GM19324 (cell line): ENCODE results near the gene DNAAF3.
"Not testable (repeated sequence)": the region's sequence is repeated elsewhere in the genome, so short reads cannot be mapped to it uniquely, and the experiment has no call there.

Experiments
- ATAC-seq: cut with Tn5 transposase; IDR thresholded peaks from one replicate; pipeline ENCODE4 v1.9.1; 2021; ENCODE audit warnings: mild to moderate bottlenecking, moderate library complexity; ENCODE audit not compliant: unreplicated experiment, low FRiP score

DNAAF3 gene

DNA sequence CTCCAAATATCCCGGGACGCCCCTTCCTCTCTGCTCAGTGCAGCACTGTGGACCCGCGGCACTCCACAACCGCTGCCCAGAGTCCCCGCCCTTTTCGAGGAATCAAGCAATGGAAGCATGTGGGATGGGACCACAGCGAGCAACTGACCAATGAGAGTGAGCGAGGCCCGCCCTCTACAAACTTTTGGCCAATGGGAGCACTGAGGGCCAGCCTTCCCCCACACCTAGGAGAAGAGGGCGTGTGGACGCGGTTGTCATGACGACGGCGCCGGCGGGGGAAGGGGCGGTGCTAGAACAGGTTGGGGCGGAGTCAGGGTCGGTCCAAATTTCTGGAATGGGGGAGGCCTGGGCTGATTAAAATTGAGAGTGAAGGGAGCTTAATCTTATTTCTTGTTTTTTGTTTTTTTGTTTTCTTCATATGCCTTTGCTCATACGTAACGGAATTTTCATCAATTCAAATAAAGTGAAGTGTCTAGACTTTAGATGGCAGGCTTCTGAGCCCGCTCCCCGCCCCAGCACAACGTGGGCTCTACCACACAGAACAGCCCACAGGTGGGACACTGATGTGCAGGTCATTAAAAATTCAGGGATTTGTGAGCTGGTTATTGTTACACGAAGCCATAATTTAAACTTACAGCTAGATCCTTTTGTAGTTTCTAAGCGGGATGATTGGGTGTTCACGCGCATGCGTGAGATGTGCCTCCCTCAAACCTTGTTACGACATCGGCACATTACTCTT is at the start of gene DNAAF3:
TSS of gene DNAAF3 (minus strand) at position 84 of the 739 bp plus-strand sequence. CDS start 200 bp downstream, outside the sequence.
- no peak for ATAC-seq

- ATAC-seq: no peak
Measured at GRCh38 chr19:55213547-55213946, 47.1 kb upstream of the DNAAF3 start.

DNA sequence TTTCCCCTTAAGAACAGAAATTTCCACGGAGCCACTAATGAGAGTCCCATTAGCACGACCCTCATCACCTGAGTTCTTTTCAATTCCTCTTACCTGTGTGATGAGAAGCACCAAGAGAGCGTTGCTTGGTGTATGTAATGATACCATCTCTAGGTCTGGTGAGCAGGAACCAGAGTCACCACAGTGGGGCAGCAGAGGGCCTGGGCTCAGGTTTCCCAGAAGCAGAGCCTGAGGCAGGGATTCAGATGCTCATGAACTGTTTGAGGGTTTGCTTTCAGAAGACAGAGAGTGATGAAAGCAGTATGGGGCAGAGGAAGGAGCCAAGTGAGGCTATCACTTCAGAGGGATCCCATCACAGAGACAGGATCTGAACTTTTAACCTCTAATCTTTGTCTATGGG is 46.0 kb upstream of the DNAAF3 start:
- ATAC-seq: no peak

- no peak for ATAC-seq
Measured at GRCh38 chr19:55209693-55210472, 43.5 kb upstream of the DNAAF3 start.

GRCh38 chr19:55208880-55209692 is 42.7 kb upstream of the DNAAF3 start, which contains the start of gene PTPRH:
TSS of gene PTPRH (minus strand) at chr19:55209501. CDS start at chr19:55209433, 68 bp downstream.
- no peak for ATAC-seq

DNA sequence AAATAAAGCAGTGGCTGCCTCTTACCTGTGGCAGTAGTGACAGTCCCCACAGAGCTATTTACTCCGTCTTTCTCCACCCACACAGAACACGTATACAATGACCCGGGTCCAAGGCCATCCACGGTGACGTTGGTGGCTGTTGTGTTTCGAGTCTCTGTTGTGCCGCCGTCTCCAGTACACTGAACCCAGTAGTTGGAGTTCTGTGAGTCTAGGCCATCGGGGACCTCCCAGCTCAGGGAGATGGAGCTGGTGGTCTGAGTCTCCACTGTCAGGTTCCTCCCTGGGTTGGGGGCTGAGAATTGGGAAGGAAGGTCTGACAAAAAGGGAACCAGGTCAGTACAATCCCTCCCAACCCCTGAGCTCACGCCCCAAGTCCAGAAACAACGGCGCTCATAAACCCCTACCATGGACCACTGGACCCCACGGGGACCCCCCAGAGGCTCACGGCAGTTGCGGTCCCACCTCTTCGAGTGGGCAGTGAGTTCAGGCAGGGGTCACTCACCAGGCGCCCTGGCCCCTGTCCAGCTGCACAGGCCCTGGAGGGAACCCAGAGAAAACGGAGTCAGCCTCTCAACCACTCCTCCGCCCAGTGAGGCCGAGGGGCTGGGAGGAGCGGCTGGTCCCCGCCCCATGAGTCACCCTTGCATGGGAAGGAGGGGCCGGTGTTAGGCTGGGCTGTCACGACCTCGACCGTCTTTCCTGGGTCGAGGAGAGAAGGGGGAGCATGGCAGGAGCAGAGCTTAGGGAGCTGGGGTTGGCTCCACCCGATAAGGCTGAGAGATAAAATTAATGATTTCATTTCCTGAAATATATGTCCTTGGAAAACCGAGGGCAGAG is 40.5 kb upstream of the DNAAF3 start:
- ATAC-seq: no peak

GRCh38 chr19:55202199-55202598 is 35.8 kb upstream of the DNAAF3 start:
- ATAC-seq: not testable (repeated sequence)

DNA sequence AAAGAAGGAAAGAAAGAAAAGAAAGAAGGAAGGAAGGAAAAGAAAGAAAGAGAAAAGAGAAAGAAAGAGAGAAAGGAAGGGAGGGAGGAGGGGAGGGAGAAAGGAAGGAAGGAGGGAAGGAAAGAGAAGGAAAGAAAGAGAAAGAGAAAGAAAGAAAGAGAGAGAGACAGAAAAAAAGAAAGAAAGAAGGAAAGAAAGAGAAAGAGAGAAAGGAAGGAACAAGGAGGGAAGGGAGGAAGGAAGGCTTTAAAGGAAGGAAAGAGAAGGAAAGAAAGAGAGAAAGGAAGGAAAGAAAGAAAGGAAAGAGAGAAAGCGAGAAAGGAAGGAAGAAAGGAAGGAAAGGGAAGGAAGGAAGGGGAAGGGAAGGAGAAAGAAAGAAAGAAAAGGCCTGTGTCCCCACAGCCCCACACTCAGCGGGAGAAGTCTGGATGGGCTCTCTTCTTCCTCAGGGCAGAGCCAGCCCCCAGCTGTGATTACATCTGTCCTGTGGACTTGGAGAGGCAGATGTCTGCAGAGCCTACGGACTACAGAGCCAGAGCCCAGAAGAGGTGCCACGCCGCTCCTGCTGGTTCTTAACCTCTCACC is 33.3 kb upstream of the DNAAF3 start:
- no peak for ATAC-seq

DNA sequence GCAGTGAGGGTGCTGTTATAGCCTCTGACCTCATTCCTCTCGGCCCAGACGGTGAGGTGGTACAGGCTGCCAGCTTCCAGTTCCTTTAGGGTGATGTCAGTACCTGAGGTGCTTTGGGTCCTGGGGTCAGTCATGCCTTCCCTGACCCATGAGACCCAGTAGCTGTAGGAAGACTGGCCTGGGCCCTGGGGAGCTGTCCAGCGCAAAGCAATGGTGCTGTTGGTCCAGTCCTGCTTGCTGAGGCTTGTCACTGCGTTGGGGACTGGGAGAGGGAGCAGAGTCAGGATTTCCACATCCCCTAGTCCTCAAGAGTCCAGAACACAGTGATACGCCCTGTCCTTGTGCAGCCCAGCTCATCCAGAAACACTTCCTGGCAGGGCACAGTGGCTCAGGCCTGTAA is 32.2 kb upstream of the DNAAF3 start:
- ATAC-seq: no peak

- no peak for ATAC-seq
Measured at GRCh38 chr19:55197528-55197927, 31.1 kb upstream of the DNAAF3 start.

- ATAC-seq: no peak
Measured at GRCh38 chr19:55196803-55197202, 30.4 kb upstream of the DNAAF3 start.

DNA sequence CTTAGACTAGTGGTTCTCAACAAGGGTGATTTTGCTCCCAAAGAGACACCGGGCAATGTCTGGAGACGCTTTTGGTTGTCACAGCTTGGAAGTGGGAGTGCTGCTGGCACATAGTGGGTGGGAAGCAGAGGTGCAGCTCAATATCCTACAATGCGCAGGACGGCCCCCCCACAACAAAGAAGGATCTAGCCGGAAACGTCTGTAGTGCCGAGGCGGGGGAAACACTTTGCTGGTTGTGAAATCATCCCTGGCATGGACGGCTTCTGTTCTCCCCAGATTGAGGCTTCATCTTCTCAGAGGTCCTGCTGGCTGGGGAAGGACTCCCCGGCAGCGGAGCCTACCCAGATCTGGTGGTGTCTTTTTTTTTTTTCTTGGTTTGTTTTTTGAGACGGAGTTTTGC is 27.1 kb upstream of the DNAAF3 start:
- ATAC-seq: no peak

DNA sequence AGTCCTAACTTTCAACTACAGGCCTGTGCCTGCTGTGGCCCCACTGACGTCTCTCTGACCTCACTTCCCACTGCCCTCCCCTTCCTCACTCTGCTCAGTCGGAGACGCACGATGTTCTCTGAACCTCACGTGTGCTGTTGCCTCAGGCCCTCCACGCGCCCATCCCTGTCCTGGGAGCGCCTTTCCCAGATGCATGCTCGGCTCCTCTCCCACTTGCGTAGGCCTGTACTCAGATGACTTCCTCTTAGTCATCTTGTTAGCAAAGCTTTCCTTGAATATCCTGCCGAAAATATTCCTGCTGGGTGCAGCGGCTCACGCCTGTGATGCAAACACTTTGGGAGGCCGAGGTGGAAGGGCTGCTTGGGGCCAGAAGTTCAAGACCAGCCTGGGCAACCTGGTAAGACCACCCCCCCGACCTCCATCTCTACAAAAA is 23.0 kb upstream of the DNAAF3 start:
- ATAC-seq: no peak

DNA sequence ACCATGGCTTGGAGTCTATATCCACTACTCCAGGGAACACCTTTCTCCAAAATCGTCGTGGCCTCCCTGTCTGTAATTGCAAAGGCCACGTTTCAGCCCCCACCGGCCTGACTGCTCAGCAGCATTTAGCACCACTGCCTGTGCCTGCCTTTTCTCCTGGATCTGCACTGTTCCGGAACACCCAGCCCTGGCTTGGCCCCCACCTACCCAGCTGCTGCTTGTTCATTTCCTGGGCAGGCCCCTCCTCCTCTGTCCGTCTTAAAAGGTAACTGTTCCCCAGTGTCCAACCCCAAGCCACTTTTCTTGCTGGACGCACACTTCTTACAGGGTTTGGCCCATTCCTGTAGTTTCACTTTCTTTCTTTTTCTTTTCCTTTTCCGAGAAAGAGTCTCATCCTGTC is 22.2 kb upstream of the DNAAF3 start:
- ATAC-seq: no peak

DNA sequence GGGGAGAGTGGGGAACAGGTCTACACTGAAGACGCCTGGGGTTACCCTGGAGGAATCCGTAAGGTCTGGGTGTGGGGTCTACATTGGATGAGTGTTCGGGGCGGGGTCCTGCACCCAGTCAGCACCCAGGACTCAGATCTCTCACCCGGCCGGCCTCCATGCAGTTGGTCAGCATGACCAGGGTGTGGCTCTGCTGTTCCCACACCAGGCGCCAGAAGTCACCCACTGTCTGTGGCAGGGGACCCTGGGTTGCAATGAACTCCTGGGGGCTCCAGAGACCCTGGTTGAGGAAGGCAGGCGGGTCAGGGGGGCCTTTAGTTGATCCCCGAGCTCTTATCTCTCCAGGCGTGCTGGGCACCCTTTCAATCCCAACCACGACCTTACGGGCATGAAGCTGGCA is 19.7 kb upstream of the DNAAF3 start:
- no peak for ATAC-seq

- ATAC-seq: no peak
Measured at GRCh38 chr19:55181740-55182139, 15.3 kb upstream of the DNAAF3 start.

DNA sequence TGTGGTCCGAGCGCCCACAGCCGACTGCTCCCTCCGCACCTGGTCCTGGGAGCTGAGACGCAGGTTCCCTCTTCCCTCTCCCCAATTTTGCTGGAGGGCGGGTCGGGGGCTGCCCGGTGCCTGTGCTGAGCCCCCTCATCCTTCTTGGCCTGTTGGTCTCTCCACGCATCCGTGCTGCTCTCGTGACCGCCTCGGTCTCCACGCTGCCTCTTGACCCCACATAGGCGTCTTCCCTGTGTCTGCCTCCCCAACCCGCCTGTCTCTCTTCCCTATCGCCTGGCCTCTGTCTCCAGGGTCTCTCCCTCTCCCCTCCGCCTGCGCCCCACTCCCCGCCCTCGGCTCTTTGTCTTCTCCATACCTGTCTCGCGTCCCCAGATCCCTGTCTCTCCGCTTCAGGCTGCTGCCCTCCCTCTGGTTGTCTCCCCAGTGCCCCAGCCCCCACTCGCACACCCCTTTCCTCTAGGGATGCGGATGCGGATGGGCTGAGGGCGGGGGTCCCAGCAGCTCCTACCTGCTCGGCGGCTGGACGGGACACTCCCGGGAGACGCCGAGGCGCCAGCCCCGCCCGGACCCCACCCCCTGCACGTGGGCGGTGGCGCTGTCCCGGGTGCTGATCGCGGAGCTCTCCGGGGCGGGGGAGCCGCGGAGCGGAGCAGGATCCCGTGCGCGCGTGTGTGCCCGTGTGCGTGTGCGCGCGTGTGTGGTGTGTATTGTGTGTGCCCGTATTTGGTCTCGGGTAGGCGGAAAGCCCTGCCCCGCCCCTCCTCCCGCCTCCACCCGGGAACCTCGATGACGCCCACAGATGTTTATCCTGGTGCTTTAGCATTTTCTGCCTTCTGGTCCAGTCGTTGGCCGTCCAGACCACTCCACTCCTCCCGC is 13.4 kb upstream of the DNAAF3 start, which contains the start of gene SYT5:
TSS of gene SYT5 (minus strand) at position 684 of the 879 bp plus-strand sequence. CDS start 1,248 bp downstream, outside the sequence.
- ATAC-seq: no peak

GRCh38 chr19:55178781-55179599 is 12.6 kb upstream of the DNAAF3 start:
- ATAC-seq: peak; percentile 84
